Right atrium auricular region (tissue), 2 donors: ENCODE data around the gene KAZN. TPM values are rescaled to one million over a fixed set of nuclear protein-coding genes. Genes with fewer than 3 reads are reported as not detected.

Experiments
- DNase-seq: peaks from one replicate; pipeline ENCODE4 v3.0.0-alpha.2; 2019; ENCODE audit warnings: low spot score
- H3K27ac ChIP-seq, 2 donors: fragments of 200-600 bp; sonication (generic); 1 replicate in 1 of 2; 2 replicates in 1 of 2; pipeline ENCODE4 v1.5.1; 2016 to 2019
- H3K27me3 ChIP-seq, 2 donors: fragments of 200-600 bp; sonication (generic); one replicate each; pipeline versions ENCODE4 v1.5.1 to v1.6.0; 2017 to 2019
- H3K36me3 ChIP-seq: fragments of 200-600 bp; sonication (generic); one replicate; pipeline ENCODE4 v1.5.1; 2016
- H3K4me1 ChIP-seq, 2 donors: fragments of 200-600 bp; sonication (generic); one replicate each; pipeline versions ENCODE4 v1.5.1 to v1.6.0; 2017 to 2019
- H3K4me3 ChIP-seq, 2 donors: fragments of 200-600 bp; sonication (generic); 1 replicate in 1 of 2; 2 replicates in 1 of 2; pipeline ENCODE4 v1.5.1; 2017 to 2019; ENCODE audit warnings: mild to moderate bottlenecking in 1 of 2, moderate library complexity in 1 of 2
- H3K9me3 ChIP-seq, 2 donors: fragments of 200-600 bp; sonication (generic); one replicate each; pipeline ENCODE4 v1.5.1; 2019
- CTCF ChIP-seq, 2 donors: fragments of 200-600 bp; sonication (generic); IDR thresholded peaks; one replicate each; pipeline ENCODE4 v1.5.1; 2019; ENCODE audit warnings: antibody characterized with exemption in 2 of 2
- total RNA-seq, 2 donors: library from RNA; depleted of rRNA; stranded (reverse); fragments of >200 nt; gene quantifications; one replicate each; pipeline ENCODE4 v1.1.0, GENCODE V29; 2016

KAZN gene
- total RNA-seq, 2 donors from 2014 or later, result 3.9 to 6.8 TPM

- no peak for TF ChIP-seq CTCF (IDR thresholded peaks at IDR 0.05)
- no peak for DNase-seq
- no peaks in the 10 kb centered on the region for H3K9me3 ChIP-seq
- H3K36me3 ChIP-seq, result no peaks in the 10 kb centered on the region
- no peak overlapping the region for H3K4me3 ChIP-seq
- peaks cover 0 to 14% of the 10 kb centered on the region in 2 donors for H3K4me1 ChIP-seq
- H3K27me3 ChIP-seq, result no peaks in the 10 kb centered on the region
- no peak overlapping the region for H3K27ac ChIP-seq
Observed at GRCh38 chr1:14914351-14914988, 316.0 kb downstream of the KAZN start.

- peak; percentile 66 to 95 for TF ChIP-seq CTCF (IDR thresholded peaks at IDR 0.05)
- no peaks in the 10 kb centered on the region for H3K9me3 ChIP-seq
- DNase-seq, result no peak
- no peak overlapping the region for H3K4me3 ChIP-seq
- H3K4me1 ChIP-seq, result peaks cover 0 to 6% of the 10 kb centered on the region in 2 donors
- no peaks in the 10 kb centered on the region for H3K36me3 ChIP-seq
- no peak overlapping the region for H3K27ac ChIP-seq
- no peaks in the 10 kb centered on the region for H3K27me3 ChIP-seq
Observed at GRCh38 chr1:14915356-14916054, 317.0 kb downstream of the KAZN start.

GRCh38 chr1:14919289-14919688 lies 320.8 kb downstream of the KAZN start:
- no peaks in the 10 kb centered on the region for H3K9me3 ChIP-seq
- DNase-seq, result no peak
- TF ChIP-seq CTCF (IDR thresholded peaks at IDR 0.05), result no peak

GRCh38 chr1:14919751-14920150 lies 321.3 kb downstream of the KAZN start:
- Histone ChIP-seq H3K9me3 (no peaks in the 10 kb centered on the region), H3K36me3 (no peaks in the 10 kb centered on the region), H3K27me3 (no peaks in the 10 kb centered on the region), H3K4me1 (peaks cover 0 to 5% of the 10 kb centered on the region in 2 donors), H3K27ac (no peak overlapping the region), H3K4me3 (no peak overlapping the region)
- TF ChIP-seq CTCF (IDR thresholded peaks at IDR 0.05), result no peak
- DNase-seq, result no peak

More at GRCh38 chr1:14919289-14919688, 320.8 kb downstream of the KAZN start:
- Histone ChIP-seq H3K36me3 (no peaks in the 10 kb centered on the region), H3K4me1 (peaks cover 0 to 3% of the 10 kb centered on the region in 2 donors), H3K27me3 (no peaks in the 10 kb centered on the region), H3K27ac (no peak overlapping the region), H3K4me3 (no peak overlapping the region)

- peaks cover 0 to 17% of the 10 kb centered on the region in 2 donors for H3K4me1 ChIP-seq
- DNase-seq, result no peak
- no peak overlapping the region for H3K4me3 ChIP-seq
- H3K36me3 ChIP-seq, result no peaks in the 10 kb centered on the region
- H3K27ac ChIP-seq, result no peak overlapping the region
- H3K9me3 ChIP-seq, result no peaks in the 10 kb centered on the region
- H3K27me3 ChIP-seq, result no peaks in the 10 kb centered on the region
- TF ChIP-seq CTCF (IDR thresholded peaks at IDR 0.05), result no peak
Observed at GRCh38 chr1:14921057-14921456, 322.6 kb downstream of the KAZN start.
